Liver (tissue), 9 donors: Measurements from ENCODE around the gene ARAP3. TPM values are rescaled to one million over a fixed set of nuclear protein-coding genes. Genes with fewer than 3 reads are reported as not detected.

Experiments
- DNase-seq: peaks from one replicate; pipeline ENCODE4 v3.0.0-alpha.2; 2017; ENCODE audit warnings: low spot score
- H3K27ac ChIP-seq, 2 donors: one replicate each; pipeline ENCODE4 v1.7.0; 2013; ENCODE audit warnings: inconsistent platforms in 2 of 2, low read length in 2 of 2, control low read depth in 1 of 2, low read depth in 1 of 2, mild to moderate bottlenecking in 1 of 2
- H3K27me3 ChIP-seq, 4 donors: one replicate each; pipeline versions ENCODE4 v1.6.1 to v1.7.0; 2013; ENCODE audit warnings: low read length in 3 of 4, inconsistent platforms in 1 of 4, mild to moderate bottlenecking in 1 of 4, moderate library complexity in 1 of 4; ENCODE audit not compliant: control insufficient read depth in 4 of 4, insufficient read depth in 4 of 4
- H3K36me3 ChIP-seq, 4 donors: one replicate each; pipeline versions ENCODE4 v1.6.1 to v1.7.0; 2013; ENCODE audit warnings: low read length in 3 of 4, mild to moderate bottlenecking in 3 of 4, low read depth in 1 of 4, moderate library complexity in 1 of 4; ENCODE audit not compliant: control insufficient read depth in 4 of 4, insufficient read depth in 3 of 4
- H3K4me1 ChIP-seq, 4 donors: one replicate each; pipeline versions ENCODE4 v1.6.1 to v1.7.0; 2013; ENCODE audit warnings: low read length in 3 of 4, mild to moderate bottlenecking in 3 of 4, moderate library complexity in 1 of 4; ENCODE audit not compliant: control insufficient read depth in 4 of 4, insufficient read depth in 4 of 4
- H3K4me3 ChIP-seq, 3 donors: one replicate each; pipeline versions ENCODE4 v1.6.1 to v1.7.0; 2013; ENCODE audit warnings: low read length in 3 of 3, control low read depth in 1 of 3, low read depth in 1 of 3, mild to moderate bottlenecking in 1 of 3
- H3K9ac ChIP-seq, 2 donors: one replicate each; pipeline ENCODE4 v1.7.0; 2013; ENCODE audit warnings: low read length in 2 of 2, mild to moderate bottlenecking in 2 of 2, moderate library complexity in 2 of 2, control low read depth in 1 of 2, low read depth in 1 of 2
- H3K9me3 ChIP-seq, 4 donors: one replicate each; pipeline versions ENCODE4 v1.6.1 to v1.7.0; 2013; ENCODE audit warnings: low read length in 3 of 4; ENCODE audit not compliant: control insufficient read depth in 4 of 4
- ATF3 ChIP-seq: IDR thresholded peaks from 2 replicates; pipeline ENCODE4 v1.6.1; 2016; ENCODE audit warnings: antibody characterized with exemption
- EGR1 ChIP-seq, 2 donors: IDR thresholded peaks; 2 replicates each; pipeline ENCODE4 v1.6.1; 2016 to 2018; ENCODE audit warnings: antibody characterized with exemption in 2 of 2, low read depth in 2 of 2
- FOXA1 ChIP-seq: IDR thresholded peaks from 2 replicates; pipeline ENCODE4 v1.6.1; 2016; ENCODE audit warnings: antibody characterized with exemption
- FOXA2 ChIP-seq: IDR thresholded peaks from 2 replicates; pipeline ENCODE4 v1.6.1; 2016; ENCODE audit warnings: antibody characterized with exemption
- HNF4A ChIP-seq, 2 donors: conservative IDR thresholded peaks; 2 replicates each; pipeline ENCODE4 v1.6.1; 2016; ENCODE audit warnings: antibody characterized with exemption in 2 of 2, mild to moderate bottlenecking in 2 of 2
- JUND ChIP-seq, 2 donors: IDR thresholded peaks; 2 replicates each; pipeline ENCODE4 v1.6.1; 2016; ENCODE audit warnings: antibody characterized with exemption in 2 of 2
- MAX ChIP-seq: IDR thresholded peaks from 2 replicates; pipeline ENCODE4 v1.6.1; 2016; ENCODE audit warnings: antibody characterized with exemption
- NR2F2 ChIP-seq: IDR thresholded peaks from 2 replicates; pipeline ENCODE4 v1.6.1; 2016; ENCODE audit warnings: antibody characterized with exemption
- RAD21 ChIP-seq, 2 donors: IDR thresholded peaks; 2 replicates each; pipeline ENCODE4 v1.6.1; 2016; ENCODE audit warnings: antibody characterized with exemption in 2 of 2, mild to moderate bottlenecking in 2 of 2
- REST ChIP-seq: IDR thresholded peaks from 2 replicates; pipeline ENCODE4 v1.6.1; 2016; ENCODE audit warnings: antibody characterized with exemption, mild to moderate bottlenecking
- RXRA ChIP-seq, 2 donors: IDR thresholded peaks; 2 replicates each; pipeline ENCODE4 v1.6.1; 2017 to 2018; ENCODE audit warnings: antibody characterized with exemption in 2 of 2, mild to moderate bottlenecking in 1 of 2
- SP1 ChIP-seq: IDR thresholded peaks from 2 replicates; pipeline ENCODE4 v1.6.1; 2018; ENCODE audit warnings: antibody characterized with exemption, mild to moderate bottlenecking
- TAF1 ChIP-seq: conservative IDR thresholded peaks from 2 replicates; pipeline ENCODE4 v1.6.1; 2016; ENCODE audit warnings: antibody characterized with exemption, mild to moderate bottlenecking
- YY1 ChIP-seq: IDR thresholded peaks from 2 replicates; pipeline ENCODE4 v1.6.1; 2016; ENCODE audit warnings: antibody characterized with exemption, mild to moderate bottlenecking
- WGBS: extraction: QIAGEN DNeasy Blood & Tissue Kit; methylation state at CpG from one replicate; pipeline ENCODE4 v1.1.7; 2013; 5-methylcytosine and 5-hydroxymethylcytosine counted together
- polyA plus RNA-seq, 2 donors: library from polyadenylated mRNA; stranded (reverse) in 1 of 2; unstranded in 1 of 2; fragments of 200-250 nt in 1 of 2; fragments of >200 nt in 1 of 2; fragmentation: Nextera tagmentation in 1 of 2; extraction: Ambion mirVana in 1 of 2; gene quantifications; one replicate each; pipeline versions ENCODE4 v1.2.1 to v1.2.3, GENCODE V29; 2013 to 2015
- total RNA-seq, 2 donors: library from RNA; depleted of rRNA; stranded (reverse); fragments of >200 nt; gene quantifications; one replicate each; pipeline ENCODE4 v1.2.3, GENCODE V29; 2014
- TF ChIP-seq, protein P1 (sequence below): IDR thresholded peaks from 2 replicates; pipeline ENCODE4 v1.6.1; 2016; ENCODE audit warnings: antibody characterized with exemption
- TF ChIP-seq, protein P2 (sequence below): fragments of 150-350 bp; IDR thresholded peaks from 2 replicates; pipeline ENCODE4 v1.5.1; 2017; ENCODE audit warnings: improper control_type of control experiment, low read depth, low read length; ENCODE audit not compliant: missing input control
- donor health status: healthy.
- donor health status: healthy.
- donor health status: healthy.
- donor health status: healthy.
- donor health status: healthy.

ARAP3 gene
- total and polyA plus RNA-seq, 4 donors, result 1.6 to 4.7 (median 2.1) TPM

DNA sequence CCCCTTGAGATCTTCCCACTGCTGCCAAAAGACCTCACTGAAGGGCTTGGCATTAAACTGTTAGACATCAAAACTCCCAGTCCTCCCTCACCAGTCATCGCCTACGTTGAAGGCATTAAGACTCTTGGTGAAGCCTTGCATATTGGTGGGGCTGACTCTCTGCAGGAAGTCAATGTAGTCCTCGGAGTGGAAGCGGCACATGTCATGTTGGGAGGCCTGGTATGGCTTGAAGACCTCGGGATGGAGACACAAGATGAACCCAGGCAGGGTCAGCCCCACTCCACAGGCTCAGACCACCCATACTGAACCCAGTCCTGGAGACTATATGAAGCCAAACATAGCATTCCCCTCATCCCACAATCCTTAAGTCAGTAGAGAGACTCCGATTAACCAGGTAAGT, 47.3 kb downstream of the ARAP3 start:
- no peak for DNase-seq
- no peak for TF ChIP-seq JUND (IDR thresholded peaks at IDR 0.05)
- TF ChIP-seq HNF4A (conservative IDR thresholded peaks at IDR 0.05), result no peak
- TF ChIP-seq, protein P1, sequence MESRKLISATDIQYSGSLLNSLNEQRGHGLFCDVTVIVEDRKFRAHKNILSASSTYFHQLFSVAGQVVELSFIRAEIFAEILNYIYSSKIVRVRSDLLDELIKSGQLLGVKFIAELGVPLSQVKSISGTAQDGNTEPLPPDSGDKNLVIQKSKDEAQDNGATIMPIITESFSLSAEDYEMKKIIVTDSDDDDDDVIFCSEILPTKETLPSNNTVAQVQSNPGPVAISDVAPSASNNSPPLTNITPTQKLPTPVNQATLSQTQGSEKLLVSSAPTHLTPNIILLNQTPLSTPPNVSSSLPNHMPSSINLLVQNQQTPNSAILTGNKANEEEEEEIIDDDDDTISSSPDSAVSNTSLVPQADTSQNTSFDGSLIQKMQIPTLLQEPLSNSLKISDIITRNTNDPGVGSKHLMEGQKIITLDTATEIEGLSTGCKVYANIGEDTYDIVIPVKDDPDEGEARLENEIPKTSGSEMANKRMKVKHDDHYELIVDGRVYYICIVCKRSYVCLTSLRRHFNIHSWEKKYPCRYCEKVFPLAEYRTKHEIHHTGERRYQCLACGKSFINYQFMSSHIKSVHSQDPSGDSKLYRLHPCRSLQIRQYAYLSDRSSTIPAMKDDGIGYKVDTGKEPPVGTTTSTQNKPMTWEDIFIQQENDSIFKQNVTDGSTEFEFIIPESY, result no peak
- TF ChIP-seq REST, result no peak
- no peak for TF ChIP-seq MAX
- TF ChIP-seq FOXA2, result no peak
- TF ChIP-seq ATF3, result no peak
- no peak for TF ChIP-seq YY1
- TF ChIP-seq, protein P2, sequence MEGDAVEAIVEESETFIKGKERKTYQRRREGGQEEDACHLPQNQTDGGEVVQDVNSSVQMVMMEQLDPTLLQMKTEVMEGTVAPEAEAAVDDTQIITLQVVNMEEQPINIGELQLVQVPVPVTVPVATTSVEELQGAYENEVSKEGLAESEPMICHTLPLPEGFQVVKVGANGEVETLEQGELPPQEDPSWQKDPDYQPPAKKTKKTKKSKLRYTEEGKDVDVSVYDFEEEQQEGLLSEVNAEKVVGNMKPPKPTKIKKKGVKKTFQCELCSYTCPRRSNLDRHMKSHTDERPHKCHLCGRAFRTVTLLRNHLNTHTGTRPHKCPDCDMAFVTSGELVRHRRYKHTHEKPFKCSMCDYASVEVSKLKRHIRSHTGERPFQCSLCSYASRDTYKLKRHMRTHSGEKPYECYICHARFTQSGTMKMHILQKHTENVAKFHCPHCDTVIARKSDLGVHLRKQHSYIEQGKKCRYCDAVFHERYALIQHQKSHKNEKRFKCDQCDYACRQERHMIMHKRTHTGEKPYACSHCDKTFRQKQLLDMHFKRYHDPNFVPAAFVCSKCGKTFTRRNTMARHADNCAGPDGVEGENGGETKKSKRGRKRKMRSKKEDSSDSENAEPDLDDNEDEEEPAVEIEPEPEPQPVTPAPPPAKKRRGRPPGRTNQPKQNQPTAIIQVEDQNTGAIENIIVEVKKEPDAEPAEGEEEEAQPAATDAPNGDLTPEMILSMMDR, result no peak
- TF ChIP-seq RAD21 (IDR thresholded peaks at IDR 0.05), result no peak
- TF ChIP-seq SP1, result no peak
- TF ChIP-seq RXRA (IDR thresholded peaks at IDR 0.05), result no peak
- TF ChIP-seq FOXA1, result no peak
- TF ChIP-seq TAF1, result no peak
- TF ChIP-seq NR2F2, result no peak
- no peak for TF ChIP-seq EGR1 (IDR thresholded peaks at IDR 0.05; ENCODE audit: low read depth in 2 of 2)
- Histone ChIP-seq H3K27ac (no peak overlapping the region), H3K4me1 (peaks cover 9 to 32% (median 26%) of the 10 kb centered on the region in 4 donors), H3K36me3 (peaks cover 0 to 5% (median under 1%) of the 10 kb centered on the region in 4 donors), H3K4me3 (no peak overlapping the region), H3K27me3 (no peaks in the 10 kb centered on the region), H3K9me3 (no peaks in the 10 kb centered on the region), H3K9ac (no peak overlapping the region)
- 93% methylated on average over 6 of the region's 6 CpGs for WGBS
